ENCODE measurements around the gene VCAM1.

VCAM1 gene

GRCh38 chr1:100752791-100753190 is 33.2 kb downstream of the VCAM1 start:
- H3F3A ChIP-seq (ENCODE audit: insufficient read depth, low read length), result no peaks in the 10 kb centered on the region
- no peaks in the 10 kb centered on the region for H4K20me1 ChIP-seq (ENCODE audit: insufficient read depth, low read length)
- no peaks in the 10 kb centered on the region for H3K4me1 ChIP-seq (ENCODE audit: low read length)
- no peaks in the 10 kb centered on the region for H3K9me2 ChIP-seq (replicated peaks; ENCODE audit: insufficient read depth, low read length)
- no peak overlapping the region for H3K4me2 ChIP-seq (ENCODE audit: low read depth, low read length)
- TF ChIP-seq EZH2phosphoT487 (IDR thresholded peaks at IDR 0.05; ENCODE audit: low read length) (no peak), CTCF (IDR thresholded peaks at IDR 0.05; ENCODE audit: low read length) (no peak), EZH2 (optimal IDR thresholded peaks at IDR 0.05; ENCODE audit: low read depth, low read length) (no peak)
- H3K36me3 ChIP-seq (replicated peaks; ENCODE audit: insufficient read depth, low read length), result no peaks in the 10 kb centered on the region
- H3K9ac ChIP-seq (ENCODE audit: low read length), result no peak overlapping the region
- no peaks in the 10 kb centered on the region for H3K79me2 ChIP-seq (ENCODE audit: low read length)
- no peak overlapping the region for H2AFZ ChIP-seq (ENCODE audit: low read length)
- H3K4me3 ChIP-seq (ENCODE audit: low read length), result no peak overlapping the region
- DNase-seq, result no peak
- no peaks in the 10 kb centered on the region for H3K27me3 ChIP-seq (replicated peaks; ENCODE audit: insufficient read depth, low read length)
- no peak overlapping the region for H3K27ac ChIP-seq (ENCODE audit: low read length)
- H3K9me3 ChIP-seq (replicated peaks; ENCODE audit: insufficient read depth, low read length), result no peaks in the 10 kb centered on the region

- DNase-seq, result no peak
- no peaks in the 10 kb centered on the region for H3K27me3 ChIP-seq (replicated peaks; ENCODE audit: insufficient read depth, low read length)
- H3K9ac ChIP-seq (ENCODE audit: low read length), result no peak overlapping the region
- no peaks in the 10 kb centered on the region for H3K9me3 ChIP-seq (replicated peaks; ENCODE audit: insufficient read depth, low read length)
- H3K4me1 ChIP-seq (ENCODE audit: low read length), result no peaks in the 10 kb centered on the region
- H3K4me3 ChIP-seq (ENCODE audit: low read length), result no peak overlapping the region
- H3F3A ChIP-seq (ENCODE audit: insufficient read depth, low read length), result no peaks in the 10 kb centered on the region
- H3K27ac ChIP-seq (ENCODE audit: low read length), result no peak overlapping the region
- H3K4me2 ChIP-seq (ENCODE audit: low read depth, low read length), result no peak overlapping the region
- H3K36me3 ChIP-seq (replicated peaks; ENCODE audit: insufficient read depth, low read length), result no peaks in the 10 kb centered on the region
- no peaks in the 10 kb centered on the region for H3K79me2 ChIP-seq (ENCODE audit: low read length)
- H3K9me2 ChIP-seq (replicated peaks; ENCODE audit: insufficient read depth, low read length), result no peaks in the 10 kb centered on the region
- TF ChIP-seq CTCF (IDR thresholded peaks at IDR 0.05; ENCODE audit: low read length), result no peak
- no peak for TF ChIP-seq EZH2 (optimal IDR thresholded peaks at IDR 0.05; ENCODE audit: low read depth, low read length)
- no peak for TF ChIP-seq EZH2phosphoT487 (IDR thresholded peaks at IDR 0.05; ENCODE audit: low read length)
- H2AFZ ChIP-seq (ENCODE audit: low read length), result no peak overlapping the region
- H4K20me1 ChIP-seq (ENCODE audit: insufficient read depth, low read length), result no peaks in the 10 kb centered on the region
Observed at GRCh38 chr1:100757946-100758345, 38.4 kb downstream of the VCAM1 start.

- H3F3A ChIP-seq (ENCODE audit: insufficient read depth, low read length), result no peaks in the 10 kb centered on the region
- H3K36me3 ChIP-seq (replicated peaks; ENCODE audit: insufficient read depth, low read length), result no peaks in the 10 kb centered on the region
- H4K20me1 ChIP-seq (ENCODE audit: insufficient read depth, low read length), result no peaks in the 10 kb centered on the region
- H3K9ac ChIP-seq (ENCODE audit: low read length), result no peak overlapping the region
- no peaks in the 10 kb centered on the region for H3K9me3 ChIP-seq (replicated peaks; ENCODE audit: insufficient read depth, low read length)
- no peaks in the 10 kb centered on the region for H3K9me2 ChIP-seq (replicated peaks; ENCODE audit: insufficient read depth, low read length)
- no peak for DNase-seq
- no peak overlapping the region for H3K4me3 ChIP-seq (ENCODE audit: low read length)
- no peak for TF ChIP-seq EZH2 (optimal IDR thresholded peaks at IDR 0.05; ENCODE audit: low read depth, low read length)
- TF ChIP-seq CTCF (IDR thresholded peaks at IDR 0.05; ENCODE audit: low read length), result no peak
- no peak for TF ChIP-seq EZH2phosphoT487 (IDR thresholded peaks at IDR 0.05; ENCODE audit: low read length)
- H3K4me1 ChIP-seq (ENCODE audit: low read length), result no peaks in the 10 kb centered on the region
- H3K4me2 ChIP-seq (ENCODE audit: low read depth, low read length), result no peak overlapping the region
- no peak overlapping the region for H3K27ac ChIP-seq (ENCODE audit: low read length)
- no peaks in the 10 kb centered on the region for H3K79me2 ChIP-seq (ENCODE audit: low read length)
- H2AFZ ChIP-seq (ENCODE audit: low read length), result no peak overlapping the region
- no peaks in the 10 kb centered on the region for H3K27me3 ChIP-seq (replicated peaks; ENCODE audit: insufficient read depth, low read length)
Observed at GRCh38 chr1:100759188-100759587, 39.6 kb downstream of the VCAM1 start.

Data from MM.1S (cell line).